Mesothelial cell of epicardium (in vitro differentiated cells): ENCODE results near the gene DCLK3. TPM values are rescaled to one million over a fixed set of nuclear protein-coding genes. Genes with fewer than 3 reads are reported as not detected.

Experiments
- DNase-seq, 2 experiments: peaks; one replicate each; pipeline ENCODE4 v3.0.0; 2021; ENCODE audit warnings: low spot score in 2 of 2; ENCODE audit not compliant: unreplicated experiment in 2 of 2
- H3K27ac Mint-ChIP-seq: 2 replicates; pipeline ENCODE4 v1.8.0; 2021; ENCODE audit warnings: mixed read lengths
- H3K27me3 Mint-ChIP-seq: 2 replicates; pipeline ENCODE4 v1.8.0; 2021; ENCODE audit warnings: low read depth, mixed read lengths
- H3K36me3 Mint-ChIP-seq: 2 replicates; pipeline ENCODE4 v1.8.0; 2021; ENCODE audit warnings: mixed read lengths
- H3K4me1 Mint-ChIP-seq: 2 replicates; pipeline ENCODE4 v1.8.0; 2021; ENCODE audit warnings: mixed read lengths
- H3K4me3 Mint-ChIP-seq: 2 replicates; pipeline ENCODE4 v1.8.0; 2021; ENCODE audit warnings: mild to moderate bottlenecking, moderate library complexity, mixed read lengths
- H3K9me3 Mint-ChIP-seq: 2 replicates; pipeline ENCODE4 v1.8.0; 2021; ENCODE audit warnings: mixed read lengths
- total RNA-seq: library from RNA; stranded (reverse); gene quantifications from 3 replicates; pipeline ENCODE4 v1.2.1, GENCODE V29; 2021
- TF ChIP-seq, protein P1 (sequence below): fragments of 200-600 bp; sonication (generic); IDR thresholded peaks from one replicate; pipeline ENCODE4 v1.5.0; 2021; ENCODE audit warnings: antibody characterized with exemption; ENCODE audit not compliant: unreplicated experiment

The DCLK3 gene
- total RNA-seq, 1 donor from 2014 or later = 0.38 TPM

DNA sequence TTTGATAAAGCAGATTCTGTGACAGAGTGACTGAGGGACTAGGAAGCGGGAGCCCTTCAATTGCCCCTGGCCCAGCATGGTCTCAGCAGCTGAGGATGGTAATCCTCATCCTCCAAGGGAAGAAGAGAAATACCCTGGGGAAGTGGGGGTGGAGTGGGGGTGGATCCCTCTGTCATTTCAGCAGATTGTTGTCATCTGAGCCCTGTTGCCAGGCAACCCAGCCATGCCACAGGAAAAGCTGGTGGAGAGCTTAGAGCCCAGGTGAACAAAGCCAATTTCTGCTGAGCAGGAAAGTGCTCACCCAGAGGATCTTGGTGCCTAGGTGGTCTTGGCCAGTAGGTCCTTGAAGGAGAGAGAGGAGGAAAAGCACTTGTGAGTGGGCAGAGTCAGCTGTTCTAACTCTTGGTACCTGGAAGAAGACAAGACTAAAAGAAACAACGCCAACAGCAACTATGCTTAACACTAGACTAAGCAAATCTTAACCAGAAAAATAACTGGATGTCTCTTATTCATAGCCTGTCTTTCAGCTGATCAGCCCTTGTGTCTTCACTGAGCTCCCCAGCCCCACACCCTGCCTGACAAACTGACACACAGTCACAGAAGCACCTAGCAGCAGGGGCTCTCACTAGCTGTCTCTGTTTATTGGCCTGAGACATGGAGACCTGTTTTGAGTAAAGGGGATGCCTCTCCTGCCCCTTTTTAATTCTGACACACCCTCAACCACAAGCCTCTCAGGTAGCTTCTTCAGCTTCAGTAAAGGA lies 40.1 kb upstream of the DCLK3 start:
- no peak for DNase-seq
- Mint-ChIP-seq H3K36me3 (peaks cover 5% of the 10 kb centered on the region), H3K27me3 (peaks cover 2% of the 10 kb centered on the region)

DNA sequence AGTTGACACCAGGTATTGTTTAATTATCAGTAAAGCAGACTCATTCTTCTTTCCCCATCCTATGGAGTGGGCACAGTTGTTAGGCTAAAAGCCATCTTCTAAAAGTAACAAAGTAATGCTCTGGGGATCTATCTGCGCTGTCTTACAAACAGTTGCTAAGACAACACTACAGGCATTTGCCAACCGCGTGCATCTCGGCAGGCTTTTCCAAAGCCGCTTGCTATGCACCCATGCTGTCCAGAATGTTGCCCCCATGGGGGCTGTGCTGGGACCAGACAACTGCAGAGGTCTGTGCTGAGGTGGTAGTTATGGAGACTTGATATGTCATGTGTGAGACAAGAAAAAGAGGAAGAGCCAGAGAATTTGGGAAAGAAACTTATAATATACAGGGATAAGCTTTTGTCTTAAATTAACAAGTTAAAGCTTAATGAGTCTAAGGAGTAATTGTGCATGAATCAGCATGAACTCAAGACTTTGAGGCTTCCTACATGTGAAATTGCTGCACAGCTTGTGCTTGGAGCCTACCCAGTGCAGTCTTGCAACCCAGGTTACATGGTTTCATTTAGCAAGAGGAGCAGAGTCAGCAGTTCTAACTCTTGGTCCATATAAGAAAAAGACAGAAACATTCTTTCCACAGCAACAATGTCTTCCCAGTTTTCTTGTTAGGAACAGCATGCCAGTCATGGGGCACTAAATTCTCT lies 38.9 kb upstream of the DCLK3 start:
- Mint-ChIP-seq H3K9me3 (peaks cover 25% of the 10 kb centered on the region), H3K36me3 (peaks cover 5% of the 10 kb centered on the region), H3K27ac (no peak overlapping the region), H3K4me1 (no peaks in the 10 kb centered on the region), H3K27me3 (peaks cover 2% of the 10 kb centered on the region), H3K4me3 (no peak overlapping the region)
- TF ChIP-seq, protein P1, sequence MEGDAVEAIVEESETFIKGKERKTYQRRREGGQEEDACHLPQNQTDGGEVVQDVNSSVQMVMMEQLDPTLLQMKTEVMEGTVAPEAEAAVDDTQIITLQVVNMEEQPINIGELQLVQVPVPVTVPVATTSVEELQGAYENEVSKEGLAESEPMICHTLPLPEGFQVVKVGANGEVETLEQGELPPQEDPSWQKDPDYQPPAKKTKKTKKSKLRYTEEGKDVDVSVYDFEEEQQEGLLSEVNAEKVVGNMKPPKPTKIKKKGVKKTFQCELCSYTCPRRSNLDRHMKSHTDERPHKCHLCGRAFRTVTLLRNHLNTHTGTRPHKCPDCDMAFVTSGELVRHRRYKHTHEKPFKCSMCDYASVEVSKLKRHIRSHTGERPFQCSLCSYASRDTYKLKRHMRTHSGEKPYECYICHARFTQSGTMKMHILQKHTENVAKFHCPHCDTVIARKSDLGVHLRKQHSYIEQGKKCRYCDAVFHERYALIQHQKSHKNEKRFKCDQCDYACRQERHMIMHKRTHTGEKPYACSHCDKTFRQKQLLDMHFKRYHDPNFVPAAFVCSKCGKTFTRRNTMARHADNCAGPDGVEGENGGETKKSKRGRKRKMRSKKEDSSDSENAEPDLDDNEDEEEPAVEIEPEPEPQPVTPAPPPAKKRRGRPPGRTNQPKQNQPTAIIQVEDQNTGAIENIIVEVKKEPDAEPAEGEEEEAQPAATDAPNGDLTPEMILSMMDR = no peak
- no peak for DNase-seq

More for the DNA sequence above, 40.1 kb upstream of the DCLK3 start:
- H3K4me1 Mint-ChIP-seq = no peaks in the 10 kb centered on the region
- H3K4me3 Mint-ChIP-seq = no peak overlapping the region
- peaks cover 25% of the 10 kb centered on the region for H3K9me3 Mint-ChIP-seq
- TF ChIP-seq, protein P1 = no peak
- no peak overlapping the region for H3K27ac Mint-ChIP-seq

DNA sequence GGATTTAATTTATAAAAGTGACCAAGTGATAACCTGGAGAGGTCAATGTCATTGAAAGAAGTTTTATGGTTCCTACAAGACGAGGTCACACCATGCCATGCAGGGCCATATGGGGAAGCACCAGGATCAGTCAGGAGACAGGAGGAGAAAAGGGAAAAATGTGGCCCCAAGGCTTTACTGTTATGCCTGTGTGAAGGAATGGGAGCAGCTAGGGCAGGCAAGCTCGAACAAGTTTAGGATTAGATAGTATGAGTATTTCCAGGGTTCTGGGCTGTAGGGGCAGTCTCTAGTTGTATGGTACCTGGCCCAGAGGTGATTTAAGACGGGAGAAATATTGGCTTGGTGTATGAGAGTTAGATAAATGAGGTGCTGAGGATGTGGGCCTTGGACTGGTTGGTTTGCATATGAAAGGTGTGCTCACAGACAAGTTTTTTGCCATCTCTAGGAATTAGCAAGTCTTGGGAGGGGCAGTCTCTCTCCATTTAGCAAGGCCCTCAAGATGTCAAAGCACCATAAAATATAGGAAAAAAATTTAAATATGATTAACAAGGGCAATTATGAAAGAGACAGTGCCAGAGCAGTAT lies 36.3 kb upstream of the DCLK3 start:
- Mint-ChIP-seq H3K36me3 (no peaks in the 10 kb centered on the region), H3K9me3 (peaks cover 8% of the 10 kb centered on the region), H3K27me3 (peaks cover 2% of the 10 kb centered on the region), H3K27ac (no peak overlapping the region), H3K4me1 (peaks cover 8% of the 10 kb centered on the region), H3K4me3 (no peak overlapping the region)
- DNase-seq = no peak
- TF ChIP-seq, protein P1 = no peak

DNA sequence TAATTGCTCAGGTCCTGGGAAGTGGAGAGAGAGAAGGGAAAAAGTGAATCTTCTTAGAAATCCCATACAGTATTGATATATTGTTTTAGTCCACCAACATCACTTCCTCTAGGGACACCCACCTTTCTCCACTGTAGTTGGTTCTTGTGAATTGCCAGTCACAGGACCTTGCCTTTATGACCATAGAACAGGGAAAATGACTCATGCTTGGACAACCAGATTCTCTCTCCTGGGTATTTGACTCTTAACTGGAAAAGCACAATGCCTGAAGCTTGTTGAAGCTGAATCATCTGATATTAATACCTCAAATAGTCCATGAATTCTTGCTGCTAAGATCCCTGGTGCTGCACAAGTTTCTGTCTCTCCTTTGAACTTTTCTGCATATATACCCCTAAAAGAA lies 32.5 kb upstream of the DCLK3 start:
- no peak overlapping the region for H3K27ac Mint-ChIP-seq
- H3K4me1 Mint-ChIP-seq = peaks cover 8% of the 10 kb centered on the region
- H3K9me3 Mint-ChIP-seq = no peaks in the 10 kb centered on the region
- no peak for DNase-seq
- TF ChIP-seq, protein P1 = no peak
- H3K27me3 Mint-ChIP-seq = peaks cover 9% of the 10 kb centered on the region
- H3K36me3 Mint-ChIP-seq = no peaks in the 10 kb centered on the region
- H3K4me3 Mint-ChIP-seq = no peak overlapping the region

DNA sequence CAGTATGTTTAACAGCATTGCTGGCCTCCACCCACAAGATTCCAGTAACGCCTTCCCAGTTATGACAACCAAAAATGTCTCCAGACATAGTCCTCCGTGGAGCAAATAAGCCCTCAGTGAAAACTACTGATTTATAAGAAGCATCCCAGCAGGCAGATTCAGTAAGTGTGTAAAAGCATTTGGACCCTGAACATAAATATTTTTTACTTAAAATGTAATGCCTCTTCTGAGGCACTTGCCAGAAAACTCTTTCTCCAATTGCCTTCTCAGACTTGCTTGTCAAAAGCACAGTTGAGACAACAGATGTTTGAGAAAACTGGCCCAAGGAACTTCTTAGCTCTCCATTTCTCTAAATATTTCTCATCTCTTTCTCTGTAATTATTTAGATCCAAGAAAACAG lies 31.8 kb upstream of the DCLK3 start:
- no peak for DNase-seq
- Mint-ChIP-seq H3K4me1 (peaks cover 8% of the 10 kb centered on the region), H3K27me3 (peaks cover 15% of the 10 kb centered on the region), H3K9me3 (no peaks in the 10 kb centered on the region), H3K4me3 (no peak overlapping the region), H3K36me3 (no peaks in the 10 kb centered on the region), H3K27ac (no peak overlapping the region)
- TF ChIP-seq, protein P1 = no peak
